OCI-LY1 (cell line): ENCODE measurements around the gene SPATS2L.
"Not testable (repeated sequence)": the region's sequence is repeated elsewhere in the genome, so short reads cannot be mapped to it uniquely, and the experiment has no call there.

Experiments
- H2AFZ ChIP-seq: fragments of 200-600 bp; sonication (generic), shearing (Covaris generic); 2 replicates; pipeline ENCODE4 v1.6.0; 2014; ENCODE audit warnings: antibody characterized with exemption, mild to moderate bottlenecking, low read length
- H3F3A ChIP-seq: fragments of 200-600 bp; sonication (generic), shearing (Covaris generic); 2 replicates; pipeline ENCODE4 v1.6.0; 2014; ENCODE audit warnings: mild to moderate bottlenecking, antibody characterized with exemption, low read length, moderate library complexity; ENCODE audit not compliant: insufficient read depth
- H3K27ac ChIP-seq: fragments of 200-600 bp; sonication (generic); 2 replicates; pipeline ENCODE4 v1.5.1; 2014; ENCODE audit warnings: low read length, mixed run types, mild to moderate bottlenecking, low read depth; ENCODE audit not compliant: poor library complexity, severe bottlenecking
- H3K27me3 ChIP-seq: fragments of 200-600 bp; sonication (generic); 2 replicates; pipeline ENCODE4 v1.6.0; 2014; ENCODE audit warnings: antibody characterized with exemption, mild to moderate bottlenecking, low read length, moderate library complexity; ENCODE audit not compliant: insufficient read depth
- H3K36me3 ChIP-seq: fragments of 200-600 bp; sonication (generic); 2 replicates; pipeline ENCODE4 v1.6.1; 2014; ENCODE audit warnings: mild to moderate bottlenecking, antibody characterized with exemption, low read length, moderate library complexity, mixed read lengths; ENCODE audit not compliant: insufficient read depth
- H3K4me1 ChIP-seq: fragments of 200-600 bp; sonication (generic); 2 replicates; pipeline ENCODE4 v1.5.1; 2014; ENCODE audit warnings: mild to moderate bottlenecking, low read length, moderate library complexity; ENCODE audit not compliant: insufficient read depth, severe bottlenecking
- H3K4me2 ChIP-seq: fragments of 200-600 bp; sonication (generic), shearing (Covaris generic); 2 replicates; pipeline ENCODE4 v1.6.1; 2014; ENCODE audit warnings: low read length
- H3K4me3 ChIP-seq: fragments of 200-600 bp; sonication (generic); 2 replicates; pipeline ENCODE4 v1.5.1; 2014; ENCODE audit warnings: low read length, low read depth, mild to moderate bottlenecking, mixed read lengths; ENCODE audit not compliant: poor library complexity, severe bottlenecking
- H3K79me2 ChIP-seq: fragments of 200-600 bp; shearing (Covaris generic); 2 replicates; pipeline ENCODE4 v1.6.1; 2016; ENCODE audit warnings: mixed run types, low read length, mixed read lengths; ENCODE audit not compliant: insufficient read depth
- H3K9ac ChIP-seq: fragments of 200-600 bp; sonication (generic), shearing (Covaris generic); 2 replicates; pipeline ENCODE4 v1.6.1; 2014; ENCODE audit warnings: mild to moderate bottlenecking, low read length, mixed read lengths
- H3K9me2 ChIP-seq: fragments of 200-600 bp; sonication (generic), shearing (Covaris generic); 2 replicates; pipeline ENCODE4 v1.6.1; 2014; ENCODE audit warnings: low read depth, mild to moderate bottlenecking, low read length, mixed read lengths
- H3K9me3 ChIP-seq: fragments of 200-600 bp; shearing (Covaris generic); 2 replicates; pipeline ENCODE4 v1.6.1; 2014; ENCODE audit warnings: low read length, mixed read lengths
- H4K20me1 ChIP-seq: fragments of 200-600 bp; sonication (generic), shearing (Covaris generic); 2 replicates; pipeline ENCODE4 v1.6.0; 2016; ENCODE audit warnings: mild to moderate bottlenecking, low read length; ENCODE audit not compliant: insufficient read depth
- EZH2 ChIP-seq: fragments of 200-600 bp; sonication (generic), shearing (Covaris generic); IDR thresholded peaks from 2 replicates; pipeline ENCODE4 v1.8.0; 2017; ENCODE audit warnings: borderline replicate concordance, mixed run types, mild to moderate bottlenecking, antibody characterized with exemption, low read length, moderate library complexity, mixed read lengths
- TF ChIP-seq, protein P1 (sequence below): fragments of 200-600 bp; sonication (generic), shearing (Covaris generic); IDR thresholded peaks from 2 replicates; pipeline ENCODE4 v1.5.1; 2017; ENCODE audit warnings: mild to moderate bottlenecking, antibody characterized with exemption, low read length, moderate library complexity, mixed read lengths

SPATS2L gene

DNA sequence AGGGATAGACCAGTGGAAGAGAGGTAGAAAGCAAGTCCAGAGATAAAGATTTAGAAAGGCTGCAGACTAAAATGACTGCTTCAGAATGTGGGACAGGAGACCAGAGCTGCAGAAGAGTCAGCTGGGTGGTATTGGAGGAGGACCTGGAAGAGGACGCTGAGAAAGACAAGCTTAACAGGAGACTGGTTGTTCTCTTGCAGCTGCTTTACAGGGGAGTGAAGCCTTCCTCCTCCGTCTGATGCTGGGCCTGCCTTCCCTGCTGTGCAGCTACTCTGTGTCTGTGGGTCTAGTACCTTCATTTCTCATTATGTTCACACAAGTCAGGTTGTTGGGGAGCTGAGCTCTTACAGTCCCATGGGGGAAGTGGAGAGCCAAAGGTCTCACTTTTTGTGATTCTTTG is 35.7 kb downstream of the SPATS2L start:
- Histone ChIP-seq H3K4me2 (no peak overlapping the region), H3K9me3 (no peaks in the 10 kb centered on the region), H3K27ac (no peak overlapping the region)

DNA sequence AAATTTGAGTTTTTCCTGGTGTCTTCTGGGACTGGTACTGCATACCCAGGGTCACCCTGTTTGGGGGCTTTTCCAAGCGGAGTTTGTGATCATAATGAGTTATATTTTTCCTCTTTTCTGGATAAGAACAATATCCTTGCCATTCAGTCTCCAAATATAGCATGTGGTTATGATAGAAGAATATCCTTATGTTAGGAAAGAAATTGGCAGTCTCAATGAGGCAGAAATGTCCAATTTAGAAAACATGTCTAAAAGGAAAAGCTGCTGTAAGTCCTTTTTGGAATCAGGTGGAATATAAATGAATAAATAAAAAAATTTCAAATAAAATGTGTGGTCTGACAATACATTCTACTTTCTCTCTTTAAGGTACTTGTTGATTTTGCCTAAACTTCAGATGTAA is 36.2 kb downstream of the SPATS2L start:
- H3K9me2 ChIP-seq, result no peaks in the 10 kb centered on the region
- H3K27ac ChIP-seq, result no peak overlapping the region
- H3K79me2 ChIP-seq, result no peaks in the 10 kb centered on the region
- H3K9ac ChIP-seq, result no peak overlapping the region
- H3F3A ChIP-seq, result no peaks in the 10 kb centered on the region
- H3K4me1 ChIP-seq, result no peaks in the 10 kb centered on the region
- no peaks in the 10 kb centered on the region for H3K36me3 ChIP-seq
- no peak for TF ChIP-seq EZH2
- TF ChIP-seq, protein P1, sequence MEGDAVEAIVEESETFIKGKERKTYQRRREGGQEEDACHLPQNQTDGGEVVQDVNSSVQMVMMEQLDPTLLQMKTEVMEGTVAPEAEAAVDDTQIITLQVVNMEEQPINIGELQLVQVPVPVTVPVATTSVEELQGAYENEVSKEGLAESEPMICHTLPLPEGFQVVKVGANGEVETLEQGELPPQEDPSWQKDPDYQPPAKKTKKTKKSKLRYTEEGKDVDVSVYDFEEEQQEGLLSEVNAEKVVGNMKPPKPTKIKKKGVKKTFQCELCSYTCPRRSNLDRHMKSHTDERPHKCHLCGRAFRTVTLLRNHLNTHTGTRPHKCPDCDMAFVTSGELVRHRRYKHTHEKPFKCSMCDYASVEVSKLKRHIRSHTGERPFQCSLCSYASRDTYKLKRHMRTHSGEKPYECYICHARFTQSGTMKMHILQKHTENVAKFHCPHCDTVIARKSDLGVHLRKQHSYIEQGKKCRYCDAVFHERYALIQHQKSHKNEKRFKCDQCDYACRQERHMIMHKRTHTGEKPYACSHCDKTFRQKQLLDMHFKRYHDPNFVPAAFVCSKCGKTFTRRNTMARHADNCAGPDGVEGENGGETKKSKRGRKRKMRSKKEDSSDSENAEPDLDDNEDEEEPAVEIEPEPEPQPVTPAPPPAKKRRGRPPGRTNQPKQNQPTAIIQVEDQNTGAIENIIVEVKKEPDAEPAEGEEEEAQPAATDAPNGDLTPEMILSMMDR, result no peak
- H3K9me3 ChIP-seq, result no peaks in the 10 kb centered on the region
- H2AFZ ChIP-seq, result no peak overlapping the region
- H3K4me3 ChIP-seq, result no peak overlapping the region
- H3K4me2 ChIP-seq, result no peak overlapping the region
- H4K20me1 ChIP-seq, result no peaks in the 10 kb centered on the region
- no peaks in the 10 kb centered on the region for H3K27me3 ChIP-seq

More for the DNA sequence above, 35.7 kb downstream of the SPATS2L start:
- H3F3A ChIP-seq, result no peaks in the 10 kb centered on the region
- H3K36me3 ChIP-seq, result no peaks in the 10 kb centered on the region
- no peak overlapping the region for H3K4me3 ChIP-seq
- TF ChIP-seq, protein P1, result no peak
- TF ChIP-seq EZH2, result no peak
- H2AFZ ChIP-seq, result no peak overlapping the region
- no peaks in the 10 kb centered on the region for H3K4me1 ChIP-seq
- no peaks in the 10 kb centered on the region for H3K9me2 ChIP-seq
- no peaks in the 10 kb centered on the region for H4K20me1 ChIP-seq
- H3K27me3 ChIP-seq, result no peaks in the 10 kb centered on the region
- H3K9ac ChIP-seq, result no peak overlapping the region
- no peaks in the 10 kb centered on the region for H3K79me2 ChIP-seq

DNA sequence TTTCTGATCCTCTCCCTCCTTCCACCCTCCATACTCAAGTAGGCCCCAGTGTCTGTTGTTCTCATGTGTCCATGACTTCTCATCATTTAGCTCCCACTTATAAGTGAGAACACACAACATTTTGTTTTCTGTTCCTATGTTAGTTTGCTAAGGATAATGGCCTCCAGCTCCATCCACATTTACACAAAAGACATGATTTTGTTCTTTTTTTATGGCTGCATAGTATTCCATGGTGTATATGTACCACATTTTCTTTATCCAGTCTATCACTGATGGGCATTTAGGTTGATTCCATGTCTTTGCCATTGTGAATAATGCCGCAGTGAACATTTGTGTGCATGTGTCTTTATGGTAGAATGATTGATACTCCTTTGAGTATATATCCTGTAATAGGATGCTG is 37.7 kb downstream of the SPATS2L start:
- H3K27me3 ChIP-seq, H4K20me1 ChIP-seq, H2AFZ ChIP-seq, H3K9me2 ChIP-seq, H3K9me3 ChIP-seq, H3F3A ChIP-seq, H3K27ac ChIP-seq, H3K36me3 ChIP-seq, H3K4me1 ChIP-seq, H3K4me3 ChIP-seq, H3K9ac ChIP-seq, H3K79me2 ChIP-seq, H3K4me2 ChIP-seq: not testable (repeated sequence)

DNA sequence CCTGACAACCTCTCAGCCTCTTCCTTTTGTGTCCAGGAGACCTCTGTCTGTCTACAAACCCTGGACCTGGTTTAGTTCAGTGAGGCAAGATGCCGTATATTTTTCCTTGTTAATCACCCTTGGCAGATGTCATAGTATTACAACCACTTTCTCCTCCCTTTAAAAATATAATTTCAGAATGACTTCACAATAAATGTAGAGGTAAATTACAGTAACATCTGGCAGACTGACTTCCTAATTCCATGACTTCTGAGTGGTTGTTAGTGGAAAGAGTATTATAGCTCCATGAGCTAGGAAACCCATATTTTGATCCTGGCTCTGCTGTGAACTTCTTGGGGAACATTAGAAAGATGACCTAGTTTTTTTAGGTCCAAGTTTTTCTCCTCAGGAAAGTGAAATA is 39.5 kb downstream of the SPATS2L start:
- H3K4me1 ChIP-seq, result no peaks in the 10 kb centered on the region
- no peaks in the 10 kb centered on the region for H3K27me3 ChIP-seq
- H3K4me3 ChIP-seq, result no peak overlapping the region
- no peaks in the 10 kb centered on the region for H3F3A ChIP-seq
- H3K36me3 ChIP-seq, result no peaks in the 10 kb centered on the region
- H2AFZ ChIP-seq, result no peak overlapping the region
- H3K79me2 ChIP-seq, result no peaks in the 10 kb centered on the region
- H3K27ac ChIP-seq, result no peak overlapping the region
- H3K9me3 ChIP-seq, result no peaks in the 10 kb centered on the region
- no peak overlapping the region for H3K9ac ChIP-seq
- H3K4me2 ChIP-seq, result no peak overlapping the region
- TF ChIP-seq EZH2, result no peak
- TF ChIP-seq, protein P1, result no peak
- H4K20me1 ChIP-seq, result no peaks in the 10 kb centered on the region
- H3K9me2 ChIP-seq, result no peaks in the 10 kb centered on the region
